ENCODE data around the gene DPCD.
A peak's percentile ranks its signal among the peaks of the same experiment; 100 is the strongest.

The DPCD gene

DNA sequence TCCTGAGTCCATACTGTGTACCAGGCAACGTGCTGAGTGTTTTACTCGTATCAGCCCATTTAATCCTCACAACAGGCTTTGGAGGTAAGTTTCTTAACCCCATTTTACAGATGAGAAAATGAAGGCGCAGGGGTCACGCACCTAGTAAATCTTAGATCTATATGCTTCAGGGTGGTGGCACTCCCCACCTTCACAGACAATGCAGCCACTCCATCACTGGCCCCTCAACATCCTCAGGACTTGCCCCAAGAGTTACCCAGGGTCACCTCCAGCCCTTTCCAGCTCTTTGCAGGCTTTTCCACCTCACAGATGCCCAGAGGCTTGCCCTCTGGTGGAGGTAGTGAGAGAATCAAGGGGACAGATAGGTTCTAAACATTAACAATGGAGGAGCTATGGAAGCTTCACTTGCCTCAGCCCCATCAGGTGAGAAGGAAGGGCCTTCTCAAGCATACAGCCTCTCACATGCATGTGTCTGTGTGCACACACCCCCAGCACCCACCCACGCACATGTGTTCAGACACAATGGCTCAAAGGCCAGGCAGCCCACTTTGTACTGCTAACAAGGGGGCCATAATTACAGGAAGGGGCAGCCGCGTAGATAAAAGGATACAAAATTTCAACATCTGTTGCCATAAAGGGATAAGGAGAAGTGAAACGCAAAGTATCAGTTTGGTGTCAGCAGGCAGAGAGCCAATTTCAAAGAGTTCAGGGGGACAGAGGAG lies 29.1 kb downstream of the DPCD start:
- no peaks in the 10 kb centered on the region for H3K9me3 ChIP-seq (ENCODE audit: low read length)
- H3K9ac ChIP-seq (ENCODE audit: low read length), result no peak overlapping the region
- H3K36me3 ChIP-seq (ENCODE audit: insufficient read depth, low read length), result peaks cover under 1% of the 10 kb centered on the region; the same call in 1 of the 2 replicates
- peaks cover 15% of the 10 kb centered on the region for H3K4me1 ChIP-seq (ENCODE audit: insufficient read depth, low read length, severe bottlenecking)
- H2AFZ ChIP-seq (ENCODE audit: low read length), result no peak overlapping the region
- H3F3A ChIP-seq (ENCODE audit: insufficient read depth, low read length), result no peaks in the 10 kb centered on the region
- no peak overlapping the region for H3K4me3 ChIP-seq (ENCODE audit: low read depth, low read length, poor library complexity, severe bottlenecking)
- no peak for TF ChIP-seq EZH2 (IDR thresholded peaks at IDR 0.05; ENCODE audit: borderline replicate concordance, low read length)
- TF ChIP-seq, protein P1, sequence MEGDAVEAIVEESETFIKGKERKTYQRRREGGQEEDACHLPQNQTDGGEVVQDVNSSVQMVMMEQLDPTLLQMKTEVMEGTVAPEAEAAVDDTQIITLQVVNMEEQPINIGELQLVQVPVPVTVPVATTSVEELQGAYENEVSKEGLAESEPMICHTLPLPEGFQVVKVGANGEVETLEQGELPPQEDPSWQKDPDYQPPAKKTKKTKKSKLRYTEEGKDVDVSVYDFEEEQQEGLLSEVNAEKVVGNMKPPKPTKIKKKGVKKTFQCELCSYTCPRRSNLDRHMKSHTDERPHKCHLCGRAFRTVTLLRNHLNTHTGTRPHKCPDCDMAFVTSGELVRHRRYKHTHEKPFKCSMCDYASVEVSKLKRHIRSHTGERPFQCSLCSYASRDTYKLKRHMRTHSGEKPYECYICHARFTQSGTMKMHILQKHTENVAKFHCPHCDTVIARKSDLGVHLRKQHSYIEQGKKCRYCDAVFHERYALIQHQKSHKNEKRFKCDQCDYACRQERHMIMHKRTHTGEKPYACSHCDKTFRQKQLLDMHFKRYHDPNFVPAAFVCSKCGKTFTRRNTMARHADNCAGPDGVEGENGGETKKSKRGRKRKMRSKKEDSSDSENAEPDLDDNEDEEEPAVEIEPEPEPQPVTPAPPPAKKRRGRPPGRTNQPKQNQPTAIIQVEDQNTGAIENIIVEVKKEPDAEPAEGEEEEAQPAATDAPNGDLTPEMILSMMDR (IDR thresholded peaks at IDR 0.05; ENCODE audit: low read length), result no peak
- H3K9me2 ChIP-seq (ENCODE audit: low read depth, low read length), result no peaks in the 10 kb centered on the region
- peak overlapping the region; percentile 68 for H3K27ac ChIP-seq (ENCODE audit: low read depth, low read length, poor library complexity, severe bottlenecking)
- no peak overlapping the region for H3K4me2 ChIP-seq (ENCODE audit: low read length)
- H4K20me1 ChIP-seq (ENCODE audit: insufficient read depth, low read length), result no peaks in the 10 kb centered on the region
- no peaks in the 10 kb centered on the region for H3K27me3 ChIP-seq (ENCODE audit: insufficient read depth, low read length)
- H3K79me2 ChIP-seq (ENCODE audit: insufficient read depth, low read length), result no peaks in the 10 kb centered on the region

DNA sequence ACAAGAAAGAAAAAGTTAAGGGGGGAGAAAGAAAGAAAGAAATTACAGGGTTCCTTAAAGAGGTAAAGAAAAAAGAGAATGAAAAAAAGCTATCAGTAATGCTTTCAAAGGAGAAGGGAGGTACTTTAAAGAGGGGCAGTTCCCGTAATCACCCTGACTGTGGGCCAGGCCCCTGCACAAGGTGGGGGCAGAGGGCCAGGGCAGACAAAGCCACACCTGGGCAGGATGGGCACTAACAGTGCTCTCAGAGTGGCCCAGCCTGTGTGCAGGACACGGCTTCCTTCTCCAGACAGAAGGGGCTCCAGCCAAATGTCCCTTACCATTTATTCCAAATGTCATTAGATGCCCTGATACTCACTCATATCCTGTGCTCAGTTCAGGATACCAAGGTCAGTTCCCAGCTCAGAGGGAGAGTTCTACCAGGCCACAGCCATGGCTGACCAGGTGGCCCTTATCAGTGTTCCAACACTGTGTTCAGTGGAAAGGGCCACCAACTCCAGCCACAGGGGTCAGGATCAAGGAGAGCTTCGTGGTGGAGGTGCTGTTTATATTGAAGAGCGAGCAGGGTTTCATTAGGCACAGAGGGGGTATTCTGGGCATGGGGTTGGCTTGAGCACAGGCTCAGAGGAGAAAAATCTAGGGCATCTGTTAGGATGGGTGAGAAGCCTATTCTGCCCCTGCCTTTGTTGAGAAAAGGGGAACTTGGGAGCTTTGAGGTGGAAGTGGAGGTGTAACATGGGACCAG lies 29.9 kb downstream of the DPCD start:
- no peaks in the 10 kb centered on the region for H3K9me2 ChIP-seq (ENCODE audit: low read depth, low read length)
- no peaks in the 10 kb centered on the region for H4K20me1 ChIP-seq (ENCODE audit: insufficient read depth, low read length)
- no peak overlapping the region; the same call in 1 of the 2 replicates for H3K9ac ChIP-seq (ENCODE audit: low read length)
- H3K4me1 ChIP-seq (ENCODE audit: insufficient read depth, low read length, severe bottlenecking), result peaks cover 15% of the 10 kb centered on the region
- TF ChIP-seq, protein P1 (IDR thresholded peaks at IDR 0.05; ENCODE audit: low read length), result no peak
- TF ChIP-seq EZH2 (IDR thresholded peaks at IDR 0.05; ENCODE audit: borderline replicate concordance, low read length), result no peak
- no peak overlapping the region for H3K4me2 ChIP-seq (ENCODE audit: low read length)
- H3K36me3 ChIP-seq (ENCODE audit: insufficient read depth, low read length), result no peaks in the 10 kb centered on the region
- H2AFZ ChIP-seq (ENCODE audit: low read length), result no peak overlapping the region
- no peaks in the 10 kb centered on the region for H3K79me2 ChIP-seq (ENCODE audit: insufficient read depth, low read length)
- no peak overlapping the region for H3K4me3 ChIP-seq (ENCODE audit: low read depth, low read length, poor library complexity, severe bottlenecking)
- no peaks in the 10 kb centered on the region for H3K9me3 ChIP-seq (ENCODE audit: low read length)
- H3F3A ChIP-seq (ENCODE audit: insufficient read depth, low read length), result no peaks in the 10 kb centered on the region
- H3K27me3 ChIP-seq (ENCODE audit: insufficient read depth, low read length), result no peaks in the 10 kb centered on the region
- H3K27ac ChIP-seq (ENCODE audit: low read depth, low read length, poor library complexity, severe bottlenecking), result peak overlapping the region; percentile 68

DNA sequence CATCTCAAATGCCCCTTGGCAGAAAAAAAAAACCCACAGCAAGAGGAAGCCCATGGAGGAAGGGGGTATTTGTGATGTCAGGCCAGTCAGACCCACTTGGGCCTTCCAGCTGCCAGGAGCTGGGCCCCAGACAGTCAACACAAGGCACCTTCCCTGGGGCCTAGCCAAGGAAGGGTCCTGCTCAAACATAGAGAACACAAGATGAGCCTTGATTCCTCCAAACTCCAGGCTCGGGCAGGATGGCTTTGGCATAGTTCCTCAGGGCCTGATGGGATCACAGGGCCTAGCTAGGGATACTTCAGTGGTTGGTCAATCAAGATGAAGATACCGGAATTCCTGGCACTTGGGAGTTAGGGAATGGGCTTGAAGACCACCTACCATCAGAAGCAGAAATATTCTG lies 30.8 kb downstream of the DPCD start:
- Histone ChIP-seq H3K9me3 (ENCODE audit: low read length) (no peaks in the 10 kb centered on the region), H3F3A (ENCODE audit: insufficient read depth, low read length) (no peaks in the 10 kb centered on the region), H3K4me1 (ENCODE audit: insufficient read depth, low read length, severe bottlenecking) (peaks cover 15% of the 10 kb centered on the region), H2AFZ (ENCODE audit: low read length) (no peak overlapping the region), H4K20me1 (ENCODE audit: insufficient read depth, low read length) (no peaks in the 10 kb centered on the region), H3K9ac (ENCODE audit: low read length) (no peak overlapping the region), H3K36me3 (ENCODE audit: insufficient read depth, low read length) (peaks cover 5% of the 10 kb centered on the region), H3K27ac (ENCODE audit: low read depth, low read length, poor library complexity, severe bottlenecking) (no peak overlapping the region), H3K79me2 (ENCODE audit: insufficient read depth, low read length) (no peaks in the 10 kb centered on the region), H3K4me2 (ENCODE audit: low read length) (no peak overlapping the region), H3K4me3 (ENCODE audit: low read depth, low read length, poor library complexity, severe bottlenecking) (no peak overlapping the region), H3K9me2 (ENCODE audit: low read depth, low read length) (no peaks in the 10 kb centered on the region), H3K27me3 (ENCODE audit: insufficient read depth, low read length) (no peaks in the 10 kb centered on the region)
- TF ChIP-seq, protein P1 (IDR thresholded peaks at IDR 0.05; ENCODE audit: low read length), result no peak
- TF ChIP-seq EZH2 (IDR thresholded peaks at IDR 0.05; ENCODE audit: borderline replicate concordance, low read length), result no peak

Data from OCI-LY1 (cell line).